ENCODE data around the gene RPL27A. TPM values are rescaled to one million over a fixed set of nuclear protein-coding genes. Genes with fewer than 3 reads are reported as not detected.

The RPL27A gene
- total and polyA plus RNA-seq, 2 donors (not counting 1 experiment from before 2014, with no cell fraction given): 1,009 to 1,473 TPM

DNA sequence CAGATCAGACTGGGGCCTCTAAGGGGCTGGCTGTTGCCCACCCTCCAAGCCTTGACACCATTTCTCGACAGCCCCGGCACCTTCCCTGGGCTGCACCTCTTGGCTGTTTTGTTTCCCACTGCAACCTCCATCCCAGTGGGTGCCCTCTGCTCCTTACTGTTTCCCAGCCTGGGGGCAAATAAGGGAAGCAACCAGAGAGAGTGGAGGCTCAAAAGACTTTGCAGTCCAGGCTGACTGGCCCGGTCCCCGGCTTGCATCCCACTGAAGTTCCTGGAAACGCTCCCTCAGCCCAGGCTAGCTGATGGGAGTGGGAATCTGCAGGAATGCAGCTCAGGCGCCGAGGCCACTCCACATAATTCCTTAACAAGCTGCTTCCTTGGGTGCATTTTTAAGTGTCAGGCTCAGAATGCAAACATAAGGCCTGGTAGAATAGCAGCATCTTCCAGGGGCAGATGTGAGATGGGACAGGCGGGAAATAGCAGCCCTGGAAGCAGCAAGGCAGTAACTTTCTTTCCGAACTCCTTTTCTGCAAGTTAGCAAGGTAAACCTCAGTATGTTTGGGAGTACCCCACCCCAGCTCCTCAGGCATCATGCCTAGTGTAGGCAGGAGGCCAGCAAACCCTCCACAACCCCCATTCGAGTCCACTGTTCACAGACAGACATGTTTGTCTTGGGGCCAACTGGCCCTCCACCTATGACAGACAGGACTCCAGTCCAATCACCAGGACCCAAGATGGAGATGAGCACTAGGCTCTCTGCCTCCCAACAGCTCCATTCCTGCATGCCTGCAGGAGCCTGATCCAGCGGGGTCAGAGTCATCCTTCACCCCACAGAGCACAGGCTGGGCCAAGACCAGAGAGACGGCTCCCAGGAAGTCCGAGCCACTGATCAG is 39.3 kb downstream of the RPL27A start:
- H4K20me1 ChIP-seq (ENCODE audit: control insufficient read depth, insufficient read depth, low read length, poor library complexity, severe bottlenecking): no peaks in the 10 kb centered on the region
- H3K27me3 ChIP-seq (replicated peaks in 1 of 4; ENCODE audit: control extremely low read depth in 1 of 4, control insufficient read depth in 3 of 4, insufficient read depth in 4 of 4, low read length in 3 of 4): no peaks in the 10 kb centered on the region
- no peak overlapping the region for H3K9ac ChIP-seq (ENCODE audit: low read length)
- Mint-ChIP-seq H3K4me1 (peaks cover 18% of the 10 kb centered on the region), H3K27me3 (peaks cover 5% of the 10 kb centered on the region), H3K27ac (no peak overlapping the region), H3K9me3 (ENCODE audit: insufficient read depth) (no peaks in the 10 kb centered on the region), H3K4me3 (no peak overlapping the region)
- H3K36me3 ChIP-seq (replicated peaks in 1 of 2; ENCODE audit: control extremely low read depth in 1 of 2, control insufficient read depth in 1 of 2, extremely low read depth in 1 of 2, insufficient read depth in 2 of 2, low read length in 1 of 2): no peaks in the 10 kb centered on the region
- DNase-seq (no peak), ATAC-seq (ENCODE audit: low read depth) (no peak)
- H3K4me1 ChIP-seq (ENCODE audit: control insufficient read depth in 2 of 2, insufficient read depth in 2 of 2, low read length in 2 of 2): peaks cover 15 to 17% of the 10 kb centered on the region in 2 donors
- H3K9me3 ChIP-seq (ENCODE audit: control extremely low read depth in 1 of 3, control insufficient read depth in 2 of 3, insufficient read depth in 1 of 3, low read length in 2 of 3): no peaks in the 10 kb centered on the region
- WGBS (ENCODE audit: insufficient coverage): 89% methylated on average over 10 of the region's 13 CpGs
- H3K27ac ChIP-seq (ENCODE audit: low read length in 2 of 2): no peak overlapping the region
- H3K79me2 ChIP-seq (ENCODE audit: control insufficient read depth, insufficient read depth, low read length): no peaks in the 10 kb centered on the region
- H2AFZ ChIP-seq (ENCODE audit: insufficient read depth, low read depth, low read length, poor library complexity, severe bottlenecking): no peak overlapping the region
- intact Hi-C loops (cut with micrococcal nuclease): no loop called here
- H3K4me2 ChIP-seq (replicated peaks; ENCODE audit: low read depth, low read length, poor library complexity, severe bottlenecking): no peak overlapping the region
- POLR2A ChIA-PET: no interaction called here
- H3K4me3 ChIP-seq (ENCODE audit: control extremely low read depth in 1 of 5, extremely low read depth in 1 of 5, insufficient read depth in 1 of 5, low read depth in 2 of 5, low read length in 4 of 5): no peak overlapping the region
- CTCF ChIA-PET: interaction anchor here (1.3 kb wide), 1 partner anchor 10 kb away, joined by 4 read pairs; no protein-coding TSS in a partner anchor
- no peak for TF ChIP-seq EZH2 (IDR thresholded peaks at IDR 0.05; ENCODE audit: borderline replicate concordance, insufficient read depth, low read depth, low read length, poor library complexity, severe bottlenecking)
- TF ChIP-seq, protein P1, sequence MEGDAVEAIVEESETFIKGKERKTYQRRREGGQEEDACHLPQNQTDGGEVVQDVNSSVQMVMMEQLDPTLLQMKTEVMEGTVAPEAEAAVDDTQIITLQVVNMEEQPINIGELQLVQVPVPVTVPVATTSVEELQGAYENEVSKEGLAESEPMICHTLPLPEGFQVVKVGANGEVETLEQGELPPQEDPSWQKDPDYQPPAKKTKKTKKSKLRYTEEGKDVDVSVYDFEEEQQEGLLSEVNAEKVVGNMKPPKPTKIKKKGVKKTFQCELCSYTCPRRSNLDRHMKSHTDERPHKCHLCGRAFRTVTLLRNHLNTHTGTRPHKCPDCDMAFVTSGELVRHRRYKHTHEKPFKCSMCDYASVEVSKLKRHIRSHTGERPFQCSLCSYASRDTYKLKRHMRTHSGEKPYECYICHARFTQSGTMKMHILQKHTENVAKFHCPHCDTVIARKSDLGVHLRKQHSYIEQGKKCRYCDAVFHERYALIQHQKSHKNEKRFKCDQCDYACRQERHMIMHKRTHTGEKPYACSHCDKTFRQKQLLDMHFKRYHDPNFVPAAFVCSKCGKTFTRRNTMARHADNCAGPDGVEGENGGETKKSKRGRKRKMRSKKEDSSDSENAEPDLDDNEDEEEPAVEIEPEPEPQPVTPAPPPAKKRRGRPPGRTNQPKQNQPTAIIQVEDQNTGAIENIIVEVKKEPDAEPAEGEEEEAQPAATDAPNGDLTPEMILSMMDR (IDR thresholded peaks at IDR 0.05): no peak

DNA sequence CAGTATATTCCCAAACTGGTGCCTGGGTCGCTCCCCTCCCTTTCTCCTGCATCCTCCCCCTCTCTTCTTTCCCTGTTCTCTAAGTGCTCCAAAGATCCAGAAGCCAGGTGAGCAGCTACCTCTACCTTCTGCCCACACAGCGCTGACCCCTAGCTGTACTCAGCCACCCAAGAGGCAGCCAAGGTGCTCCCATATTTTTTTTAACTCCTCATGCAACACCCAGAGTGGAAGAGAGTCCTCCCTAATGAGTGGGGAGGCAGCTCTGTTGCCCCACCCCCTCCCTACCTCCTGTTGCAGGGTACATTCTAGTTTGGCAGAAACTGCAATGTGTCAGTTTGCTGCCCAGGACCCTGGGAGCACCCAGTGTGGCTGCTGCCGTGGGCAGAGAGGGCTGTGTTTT is 40.2 kb downstream of the RPL27A start:
- Histone ChIP-seq H3K79me2 (ENCODE audit: control insufficient read depth, insufficient read depth, low read length) (no peaks in the 10 kb centered on the region), H3K4me3 (ENCODE audit: control extremely low read depth in 1 of 5, extremely low read depth in 1 of 5, insufficient read depth in 1 of 5, low read depth in 2 of 5, low read length in 4 of 5) (no peak overlapping the region), H2AFZ (ENCODE audit: insufficient read depth, low read depth, low read length, poor library complexity, severe bottlenecking) (no peak overlapping the region), H3K27ac (ENCODE audit: low read length in 2 of 2) (no peak overlapping the region), H4K20me1 (ENCODE audit: control insufficient read depth, insufficient read depth, low read length, poor library complexity, severe bottlenecking) (no peaks in the 10 kb centered on the region), H3K9me3 (ENCODE audit: control extremely low read depth in 1 of 3, control insufficient read depth in 2 of 3, insufficient read depth in 1 of 3, low read length in 2 of 3) (no peaks in the 10 kb centered on the region), H3K9ac (ENCODE audit: low read length) (no peak overlapping the region), H3K4me1 (ENCODE audit: control insufficient read depth in 2 of 2, insufficient read depth in 2 of 2, low read length in 2 of 2) (peaks cover 9 to 10% of the 10 kb centered on the region in 2 donors), H3K27me3 (replicated peaks in 1 of 4; ENCODE audit: control extremely low read depth in 1 of 4, control insufficient read depth in 3 of 4, insufficient read depth in 4 of 4, low read length in 3 of 4) (no peaks in the 10 kb centered on the region), H3K36me3 (replicated peaks in 1 of 2; ENCODE audit: control extremely low read depth in 1 of 2, control insufficient read depth in 1 of 2, extremely low read depth in 1 of 2, insufficient read depth in 2 of 2, low read length in 1 of 2) (no peaks in the 10 kb centered on the region), H3K4me2 (replicated peaks; ENCODE audit: low read depth, low read length, poor library complexity, severe bottlenecking) (no peak overlapping the region)
- peaks cover 10% of the 10 kb centered on the region for H3K27me3 Mint-ChIP-seq
- H3K4me1 Mint-ChIP-seq: peaks cover 10% of the 10 kb centered on the region
- ATAC-seq (ENCODE audit: low read depth) (no peak), DNase-seq (no peak)
- WGBS (ENCODE audit: insufficient coverage): 100% methylated on average over 3 of the region's 3 CpGs
- no peak for TF ChIP-seq EZH2 (IDR thresholded peaks at IDR 0.05; ENCODE audit: borderline replicate concordance, insufficient read depth, low read depth, low read length, poor library complexity, severe bottlenecking)
- TF ChIP-seq, protein P1 (IDR thresholded peaks at IDR 0.05): no peak
- H3K9me3 Mint-ChIP-seq (ENCODE audit: insufficient read depth): no peaks in the 10 kb centered on the region
- no peak overlapping the region for H3K27ac Mint-ChIP-seq
- ChIA-PET POLR2A (no interaction called here), CTCF (interaction anchor here (1.3 kb wide), 1 partner anchor 9 kb away, joined by 4 read pairs; no protein-coding TSS in a partner anchor)
- no peak overlapping the region for H3K4me3 Mint-ChIP-seq
- intact Hi-C loops (cut with micrococcal nuclease): no loop called here

All from B cell (primary cell).